Naive thymus-derived CD4-positive, alpha-beta T cell (primary cell): Measurements from ENCODE around the gene MATN3. TPM values are rescaled to one million over a fixed set of nuclear protein-coding genes. Genes with fewer than 3 reads are reported as not detected.

Source experiments
- ATAC-seq: fragments of 150-1000 bp; cut with Tn5 transposase; 2 replicates; pipeline ENCODE4 v1.10.0; 2021; ENCODE audit warnings: mild to moderate bottlenecking, moderate library complexity
- CTCF ChIA-PET: fragments of 350-600 bp; sonication (Branson Sonifier 250); formaldehyde crosslinking; loops from one replicate; lab custom pipeline; 2021; ENCODE audit warnings: antibody characterized with exemption; lab: Charles Lee
- POLR2A ChIA-PET: fragments of 350-600 bp; sonication (Branson Sonifier 250); formaldehyde crosslinking; loops from one replicate; lab custom pipeline; 2021; ENCODE audit warnings: antibody characterized with exemption, inconsistent platforms; lab: Charles Lee
- DNase-seq, 9 donors: peaks; one replicate each; pipeline versions ENCODE4 v3.0.0 to v3.0.0-alpha.2; 2020 to 2022; ENCODE audit warnings: mixed read lengths in 1 of 9
- H3K27ac ChIP-seq: one replicate; pipeline ENCODE4 v1.7.0; 2013; ENCODE audit warnings: mild to moderate bottlenecking, low read depth, low read length, moderate library complexity
- H3K27me3 ChIP-seq, 2 donors: one replicate each; pipeline ENCODE4 v1.7.0; 2013; ENCODE audit warnings: low read length in 2 of 2, mild to moderate bottlenecking in 2 of 2, moderate library complexity in 2 of 2; ENCODE audit not compliant: control insufficient read depth in 2 of 2, insufficient read depth in 2 of 2
- H3K36me3 ChIP-seq, 3 experiments: 1 replicate in 2 of 3; 2 replicates in 1 of 3; pipeline ENCODE4 v1.7.0; 2013; ENCODE audit warnings: low read length in 3 of 3, mild to moderate bottlenecking in 3 of 3, moderate library complexity in 1 of 3; ENCODE audit not compliant: insufficient read depth in 3 of 3, control insufficient read depth in 2 of 3
- H3K4me1 ChIP-seq, 2 donors: one replicate each; pipeline ENCODE4 v1.7.0; 2013; ENCODE audit warnings: low read length in 2 of 2, mild to moderate bottlenecking in 2 of 2, moderate library complexity in 1 of 2; ENCODE audit not compliant: control insufficient read depth in 2 of 2, insufficient read depth in 2 of 2
- H3K4me3 ChIP-seq: 2 replicates; pipeline ENCODE4 v1.7.0; 2013; ENCODE audit warnings: mild to moderate bottlenecking, low read length
- H3K9me3 ChIP-seq, 3 experiments: 1 replicate in 2 of 3; 2 replicates in 1 of 3; pipeline ENCODE4 v1.7.0; 2013; ENCODE audit warnings: low read length in 3 of 3; ENCODE audit not compliant: control insufficient read depth in 2 of 3
- H3K27ac Mint-ChIP-seq, 9 donors: one replicate each; pipeline ENCODE4 v1.8.0; 2020 to 2022; ENCODE audit warnings: mixed read lengths in 9 of 9, mild to moderate bottlenecking in 8 of 9, moderate library complexity in 5 of 9, inconsistent platforms in 2 of 9
- H3K27me3 Mint-ChIP-seq, 5 donors: one replicate each; pipeline ENCODE4 v1.8.0; 2021 to 2022; ENCODE audit warnings: mixed read lengths in 5 of 5, mild to moderate bottlenecking in 1 of 5
- H3K36me3 Mint-ChIP-seq, 5 donors: one replicate each; pipeline ENCODE4 v1.8.0; 2020 to 2022; ENCODE audit warnings: mixed read lengths in 5 of 5, mild to moderate bottlenecking in 3 of 5, inconsistent platforms in 1 of 5
- H3K4me1 Mint-ChIP-seq, 7 donors: one replicate each; pipeline ENCODE4 v1.8.0; 2020 to 2022; ENCODE audit warnings: mixed read lengths in 7 of 7, mild to moderate bottlenecking in 3 of 7, inconsistent platforms in 1 of 7
- H3K4me3 Mint-ChIP-seq, 10 donors: one replicate each; pipeline ENCODE4 v1.8.0; 2020 to 2022; ENCODE audit warnings: mild to moderate bottlenecking in 10 of 10, mixed read lengths in 10 of 10, moderate library complexity in 6 of 10, inconsistent platforms in 2 of 10
- H3K9me3 Mint-ChIP-seq, 11 donors: one replicate each; pipeline ENCODE4 v1.8.0; 2020 to 2022; ENCODE audit warnings: mixed read lengths in 11 of 11, mild to moderate bottlenecking in 4 of 11, inconsistent platforms in 1 of 11, moderate library complexity in 1 of 11
- intact Hi-C, 2 donors: fragments of 100-400 bp; cut with micrococcal nuclease; formaldehyde crosslinking; loops; one replicate each; pipeline ENCODE4 v1.15.1; 2023
- polyA plus RNA-seq, 2 donors: library from polyadenylated mRNA; unstranded; fragments of 300-500 nt; fragmentation: Illumina TruSeq; gene quantifications; one replicate each; pipeline ENCODE4 v1.2.3, GENCODE V29; 2021
- total RNA-seq, 6 experiments: library from RNA in 5 of 6; stranded (reverse) in 5 of 6; gene quantifications; 1 replicate in 5 of 6; 2 replicates in 1 of 6; pipeline ENCODE4 v1.2.3 and lab custom pipeline; 2021 to 2026

Gene MATN3
- total and polyA plus RNA-seq, 7 experiments from 2014 or later, result not detected

- H3K27me3 Mint-ChIP-seq, result no peaks in the 10 kb centered on the region
- ChIA-PET CTCF (no interaction called here), POLR2A (no interaction called here)
- Histone ChIP-seq H3K36me3 (no peaks in the 10 kb centered on the region), H3K27me3 (no peaks in the 10 kb centered on the region), H3K4me1 (no peaks in the 10 kb centered on the region), H3K9me3 (no peaks in the 10 kb centered on the region), H3K4me3 (no peak overlapping the region), H3K27ac (no peak overlapping the region)
- no peak overlapping the region for H3K4me3 Mint-ChIP-seq
- H3K27ac Mint-ChIP-seq, result no peak overlapping the region
- intact Hi-C loops, result no loop called here
- H3K36me3 Mint-ChIP-seq, result peaks cover 3 to 36% (median 13%) of the 10 kb centered on the region in 5 donors
- ATAC-seq (no peak), DNase-seq (no peak)
- H3K4me1 Mint-ChIP-seq, result peaks cover 0 to 5% (median 2%) of the 10 kb centered on the region in 7 donors
- no peaks in the 10 kb centered on the region for H3K9me3 Mint-ChIP-seq
These were observed 30.2 kb downstream of the MATN3 start for GRCh38 chr2:19982268-19982667.

- Histone ChIP-seq H3K9me3 (no peaks in the 10 kb centered on the region), H3K27me3 (no peaks in the 10 kb centered on the region), H3K4me1 (no peaks in the 10 kb centered on the region), H3K4me3 (no peak overlapping the region), H3K27ac (no peak overlapping the region), H3K36me3 (no peaks in the 10 kb centered on the region)
- no peak overlapping the region for H3K4me3 Mint-ChIP-seq
- intact Hi-C loops, result no loop called here
- H3K27me3 Mint-ChIP-seq, result no peaks in the 10 kb centered on the region
- ChIA-PET POLR2A (no interaction called here), CTCF (no interaction called here)
- DNase-seq, result no peak
- H3K36me3 Mint-ChIP-seq, result peaks cover 3 to 32% (median 14%) of the 10 kb centered on the region in 5 donors
- no peak overlapping the region for H3K27ac Mint-ChIP-seq
- peaks cover 0 to 5% (median 0%) of the 10 kb centered on the region in 7 donors for H3K4me1 Mint-ChIP-seq
- no peaks in the 10 kb centered on the region for H3K9me3 Mint-ChIP-seq
- no peak for ATAC-seq
These were observed 32.5 kb downstream of the MATN3 start for GRCh38 chr2:19979932-19980331.

GRCh38 chr2:19973466-19973865, 39.0 kb downstream of the MATN3 start:
- no peaks in the 10 kb centered on the region for H3K9me3 Mint-ChIP-seq
- H3K27ac Mint-ChIP-seq, result peak overlapping the region in 1 of 9 donors; percentile 26
- peaks cover 6 to 11% (median 8%) of the 10 kb centered on the region in 7 donors for H3K4me1 Mint-ChIP-seq
- no peak overlapping the region for H3K4me3 Mint-ChIP-seq
- POLR2A ChIA-PET, result no interaction called here
- no peaks in the 10 kb centered on the region for H3K4me1 ChIP-seq
- H3K27ac ChIP-seq, result no peak overlapping the region
- H3K27me3 ChIP-seq, result no peaks in the 10 kb centered on the region
- H3K36me3 ChIP-seq, result no peaks in the 10 kb centered on the region
- H3K4me3 ChIP-seq, result no peak overlapping the region
- ATAC-seq (no peak), DNase-seq (no peak)
- H3K36me3 Mint-ChIP-seq, result peaks cover 2 to 25% (median 16%) of the 10 kb centered on the region in 5 donors
- no peaks in the 10 kb centered on the region for H3K9me3 ChIP-seq
- CTCF ChIA-PET, result no interaction called here
- H3K27me3 Mint-ChIP-seq, result no peaks in the 10 kb centered on the region
- intact Hi-C loops, result no loop called here

- POLR2A ChIA-PET, result no interaction called here
- no peaks in the 10 kb centered on the region for H3K27me3 Mint-ChIP-seq
- peak overlapping the region in 1 of 10 donors; percentile 31 for H3K4me3 Mint-ChIP-seq
- CTCF ChIA-PET, result no interaction called here
- H3K9me3 Mint-ChIP-seq, result no peaks in the 10 kb centered on the region
- peak overlapping the region in 7 of 9 donors; percentile 1 to 73 (median 54) for H3K27ac Mint-ChIP-seq
- Histone ChIP-seq H3K4me3 (no peak overlapping the region), H3K27ac (no peak overlapping the region), H3K4me1 (no peaks in the 10 kb centered on the region), H3K36me3 (peaks cover 0 to 6% (median 0%) of the 10 kb centered on the region in 3 experiments), H3K27me3 (no peaks in the 10 kb centered on the region), H3K9me3 (no peaks in the 10 kb centered on the region)
- H3K4me1 Mint-ChIP-seq, result peaks cover 6 to 11% (median 8%) of the 10 kb centered on the region in 7 donors
- intact Hi-C loops, result no loop called here
- H3K36me3 Mint-ChIP-seq, result peaks cover 3 to 28% (median 23%) of the 10 kb centered on the region in 5 donors
- DNase-seq, result peak in 7 of 9 donors; percentile 3 to 58 (median 40)
- peak; percentile 92 for ATAC-seq
These were observed 40.8 kb downstream of the MATN3 start for GRCh38 chr2:19971691-19972090.

- ATAC-seq (no peak), DNase-seq (no peak)
- intact Hi-C loops, result no loop called here
- Mint-ChIP-seq H3K4me1 (no peaks in the 10 kb centered on the region), H3K27ac (no peak overlapping the region), H3K9me3 (no peaks in the 10 kb centered on the region), H3K4me3 (no peak overlapping the region), H3K36me3 (peaks cover 0 to 35% (median 16%) of the 10 kb centered on the region in 5 donors), H3K27me3 (no peaks in the 10 kb centered on the region)
- no peaks in the 10 kb centered on the region for H3K27me3 ChIP-seq
- H3K9me3 ChIP-seq, result no peaks in the 10 kb centered on the region
- H3K36me3 ChIP-seq, result peaks cover 0 to 6% (median 6%) of the 10 kb centered on the region in 3 experiments
- no peak overlapping the region for H3K27ac ChIP-seq
- CTCF ChIA-PET, result interaction anchor here (0.9 kb wide), 1 partner anchor 14 kb away, joined by 4 read pairs; no protein-coding TSS in a partner anchor
- H3K4me3 ChIP-seq, result no peak overlapping the region
- POLR2A ChIA-PET, result no interaction called here
- no peaks in the 10 kb centered on the region for H3K4me1 ChIP-seq
These were observed 49.1 kb downstream of the MATN3 start for GRCh38 chr2:19963386-19963785.

GRCh38 chr2:19955544-19956422, 56.7 kb downstream of the MATN3 start:
- intact Hi-C loops, result loop anchor here (1.0 to 5.0 kb wide), 4 partner anchors 59 to 687 kb away; no protein-coding TSS in a partner anchor

More at GRCh38 chr2:19955544-19956422, 56.7 kb downstream of the MATN3 start:
- Histone ChIP-seq H3K27ac (no peak overlapping the region), H3K9me3 (no peaks in the 10 kb centered on the region), H3K4me3 (no peak overlapping the region), H3K36me3 (no peaks in the 10 kb centered on the region), H3K27me3 (no peaks in the 10 kb centered on the region), H3K4me1 (no peaks in the 10 kb centered on the region)
- no peaks in the 10 kb centered on the region for H3K27me3 Mint-ChIP-seq
- H3K27ac Mint-ChIP-seq, result no peak overlapping the region
- H3K36me3 Mint-ChIP-seq, result peaks cover 0 to 11% (median 0%) of the 10 kb centered on the region in 5 donors
- ATAC-seq, result peak; percentile 88
- peak in 8 of 9 donors; percentile 19 to 64 (median 48) for DNase-seq
- H3K4me3 Mint-ChIP-seq, result no peak overlapping the region
- no peaks in the 10 kb centered on the region for H3K4me1 Mint-ChIP-seq
- POLR2A ChIA-PET, result interaction anchor here (0.7 to 0.8 kb wide), 2 partner anchors 139 to 145 kb away, joined by 3 read pairs; no protein-coding TSS in a partner anchor
- no peaks in the 10 kb centered on the region for H3K9me3 Mint-ChIP-seq
- CTCF ChIA-PET, result interaction anchor here (1.5 to 1.9 kb wide), 2 partner anchors 139 to 145 kb away, joined by 5 to 6 read pairs; no protein-coding TSS in a partner anchor
